PC-3 (cell line): ENCODE results near the gene MOK. TPM values are rescaled to one million over a fixed set of nuclear protein-coding genes. Genes with fewer than 3 reads are reported as not detected.

ENCODE experiments used
- ATAC-seq: fragments of 200-7000 bp; cut with Tn5 transposase; 2 replicates; pipeline ENCODE4 v1.9.1; 2020; ENCODE audit warnings: mild to moderate bottlenecking, moderate library complexity
- BruUV-seq: library from RNA; stranded (reverse); fragments of 400-500 nt; replicated peaks from 2 replicates; lab custom pipeline; 2021; lab: Mats Ljungman, UMichigan
- CTCF ChIA-PET: fragments of 300-600 bp; sonication (Branson Sonifier 250); formaldehyde crosslinking; loops from one replicate; lab custom pipeline; 2022; ENCODE audit warnings: antibody characterized with exemption; lab: Charles Lee
- POLR2A ChIA-PET: fragments of 300-600 bp; sonication (Branson Sonifier 250); formaldehyde crosslinking; loops from one replicate; lab custom pipeline; 2022; ENCODE audit warnings: antibody characterized with exemption; ENCODE audit not compliant: unreplicated experiment; lab: Charles Lee
- DNase-seq: peaks from one replicate; pipeline ENCODE4 v3.0.0-alpha.2; 2015
- H2AFZ ChIP-seq: fragments of 300-600 bp; sonication (generic); 2 replicates; pipeline ENCODE4 v1.6.0; 2016; ENCODE audit warnings: antibody characterized with exemption, low read length
- H3F3A ChIP-seq: fragments of 300-600 bp; sonication (generic); one replicate; pipeline ENCODE4 v1.6.0; 2017; ENCODE audit warnings: antibody characterized with exemption, low read length, control low read depth, mild to moderate bottlenecking; ENCODE audit not compliant: unreplicated experiment
- H3K27ac ChIP-seq: fragments of 300-600 bp; sonication (generic); 2 replicates; pipeline ENCODE4 v1.5.1; 2016; ENCODE audit warnings: mild to moderate bottlenecking, low read length
- H3K27me3 ChIP-seq: fragments of 300-600 bp; sonication (generic); 2 replicates; pipeline ENCODE4 v1.6.1; 2016; ENCODE audit warnings: low read length, mixed read lengths
- H3K36me3 ChIP-seq: fragments of 300-600 bp; sonication (generic); 2 replicates; pipeline ENCODE4 v1.6.1; 2016; ENCODE audit warnings: low read depth, mixed run types, low read length, mixed read lengths
- H3K4me1 ChIP-seq: fragments of 300-600 bp; sonication (generic); 2 replicates; pipeline ENCODE4 v1.5.1; 2016; ENCODE audit warnings: low read length; ENCODE audit not compliant: insufficient read depth
- H3K4me2 ChIP-seq: fragments of 300-600 bp; sonication (generic); 2 replicates; pipeline ENCODE4 v1.6.0; 2016; ENCODE audit warnings: low read length
- H3K4me3 ChIP-seq: fragments of 300-600 bp; sonication (generic); 2 replicates; pipeline ENCODE4 v1.5.1; 2016; ENCODE audit warnings: mild to moderate bottlenecking, low read length, mixed read lengths
- H3K79me2 ChIP-seq: fragments of 300-600 bp; sonication (generic); 2 replicates; pipeline ENCODE4 v1.6.1; 2017; ENCODE audit warnings: low read length, mixed read lengths
- H3K9ac ChIP-seq: fragments of 300-600 bp; sonication (generic); 2 replicates; pipeline ENCODE4 v1.6.0; 2016; ENCODE audit warnings: mild to moderate bottlenecking, low read length
- H3K9me2 ChIP-seq: fragments of 300-600 bp; sonication (generic); replicated peaks from 2 replicates; pipeline ENCODE4 v1.6.1; 2016; ENCODE audit warnings: mixed run types, low read length, mixed read lengths
- H3K9me3 ChIP-seq: fragments of 300-600 bp; sonication (generic); 2 replicates; pipeline ENCODE4 v1.6.1; 2016; ENCODE audit warnings: low read length, mixed read lengths
- H4K20me1 ChIP-seq: fragments of 300-600 bp; sonication (generic); 2 replicates; pipeline ENCODE4 v1.6.1; 2016; ENCODE audit warnings: low read length, mixed read lengths
- EZH2 ChIP-seq: fragments of 300-600 bp; sonication (generic); IDR thresholded peaks from one replicate; pipeline ENCODE4 v1.6.1; 2017; ENCODE audit warnings: antibody characterized with exemption, mild to moderate bottlenecking, low read length; ENCODE audit not compliant: unreplicated experiment
- EZH2phosphoT487 ChIP-seq: fragments of 300-600 bp; sonication (generic); IDR thresholded peaks from 2 replicates; pipeline ENCODE4 v1.6.1; 2018; ENCODE audit warnings: mild to moderate bottlenecking, antibody characterized with exemption, low read length, borderline replicate concordance
- intact Hi-C: fragments of 100-400 bp; cut with micrococcal nuclease; formaldehyde crosslinking; loops from 2 replicates; pipeline ENCODE4 v1.9.0; 2023
- total RNA-seq: library from RNA; depleted of rRNA; stranded (reverse); fragments of >200 nt; gene quantifications from 2 replicates; pipeline ENCODE4 v1.2.3, GENCODE V29; 2014
- TF ChIP-seq, protein P1 (sequence below): fragments of 300-600 bp; sonication (generic); conservative IDR thresholded peaks from 2 replicates; pipeline ENCODE4 v1.5.1; 2017; ENCODE audit warnings: antibody characterized with exemption, low read depth, mild to moderate bottlenecking, low read length

Gene MOK
- total RNA-seq, 1 experiment from 2014 or later, result 108 TPM

- DNase-seq (no peak), ATAC-seq (no peak)
- Histone ChIP-seq H3K4me1 (no peaks in the 10 kb centered on the region), H3K36me3 (peaks cover 15% of the 10 kb centered on the region; the same call in 1 of the 2 replicates), H3K79me2 (peaks cover 58% of the 10 kb centered on the region), H3K4me2 (no peak overlapping the region), H3K9me3 (no peaks in the 10 kb centered on the region), H3K27me3 (no peaks in the 10 kb centered on the region), H2AFZ (no peak overlapping the region), H3K9ac (no peak overlapping the region), H3K27ac (no peak overlapping the region), H3F3A (no peaks in the 10 kb centered on the region), H3K9me2 (no peaks in the 10 kb centered on the region), H4K20me1 (no peaks in the 10 kb centered on the region), H3K4me3 (no peak overlapping the region)
- TF ChIP-seq EZH2, result no peak
- TF ChIP-seq EZH2phosphoT487, result no peak
- intact Hi-C loops, result no loop called here
- ChIA-PET POLR2A (interaction anchor here (0.7 kb wide), 1 partner anchor 48 kb away, joined by 4 read pairs; no protein-coding TSS in a partner anchor), CTCF (no interaction called here)
- BruUV-seq, result no TSS peak
These were observed 108.7 kb downstream of the MOK start for GRCh38 chr14:102196039-102196901.

DNA sequence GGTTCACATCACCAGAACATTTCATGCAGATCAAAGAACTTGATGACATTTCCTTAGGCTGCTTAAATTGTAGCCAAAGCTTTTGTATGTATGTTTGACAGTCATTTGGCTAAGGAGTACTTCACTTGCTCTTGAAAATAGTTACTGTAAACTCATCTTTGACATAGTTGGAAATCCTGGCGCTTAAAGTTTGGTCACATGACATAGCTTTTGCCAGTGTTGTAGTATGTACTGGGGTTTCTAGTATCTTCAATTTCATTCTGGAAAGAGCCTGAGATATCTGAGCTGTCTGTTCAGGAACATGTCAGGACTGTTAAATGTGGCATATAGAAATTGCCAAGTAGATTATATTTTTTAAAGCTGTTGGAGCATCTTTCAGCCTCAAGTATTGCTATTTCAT is 109.5 kb downstream of the MOK start:
- ChIA-PET POLR2A (no interaction called here), CTCF (no interaction called here)
- intact Hi-C loops, result no loop called here
- DNase-seq, result no peak
- Histone ChIP-seq H2AFZ (no peak overlapping the region), H3K4me3 (no peak overlapping the region), H3K4me2 (no peak overlapping the region), H3K36me3 (peaks cover 15% of the 10 kb centered on the region; the same call in 1 of the 2 replicates), H3K4me1 (no peaks in the 10 kb centered on the region), H3K27ac (no peak overlapping the region), H3K9ac (no peak overlapping the region), H3K79me2 (peaks cover 59% of the 10 kb centered on the region), H3F3A (no peaks in the 10 kb centered on the region), H4K20me1 (no peaks in the 10 kb centered on the region), H3K27me3 (no peaks in the 10 kb centered on the region), H3K9me2 (no peaks in the 10 kb centered on the region), H3K9me3 (no peaks in the 10 kb centered on the region)
- no peak for ATAC-seq
- BruUV-seq, result no TSS peak
- TF ChIP-seq, protein P1, sequence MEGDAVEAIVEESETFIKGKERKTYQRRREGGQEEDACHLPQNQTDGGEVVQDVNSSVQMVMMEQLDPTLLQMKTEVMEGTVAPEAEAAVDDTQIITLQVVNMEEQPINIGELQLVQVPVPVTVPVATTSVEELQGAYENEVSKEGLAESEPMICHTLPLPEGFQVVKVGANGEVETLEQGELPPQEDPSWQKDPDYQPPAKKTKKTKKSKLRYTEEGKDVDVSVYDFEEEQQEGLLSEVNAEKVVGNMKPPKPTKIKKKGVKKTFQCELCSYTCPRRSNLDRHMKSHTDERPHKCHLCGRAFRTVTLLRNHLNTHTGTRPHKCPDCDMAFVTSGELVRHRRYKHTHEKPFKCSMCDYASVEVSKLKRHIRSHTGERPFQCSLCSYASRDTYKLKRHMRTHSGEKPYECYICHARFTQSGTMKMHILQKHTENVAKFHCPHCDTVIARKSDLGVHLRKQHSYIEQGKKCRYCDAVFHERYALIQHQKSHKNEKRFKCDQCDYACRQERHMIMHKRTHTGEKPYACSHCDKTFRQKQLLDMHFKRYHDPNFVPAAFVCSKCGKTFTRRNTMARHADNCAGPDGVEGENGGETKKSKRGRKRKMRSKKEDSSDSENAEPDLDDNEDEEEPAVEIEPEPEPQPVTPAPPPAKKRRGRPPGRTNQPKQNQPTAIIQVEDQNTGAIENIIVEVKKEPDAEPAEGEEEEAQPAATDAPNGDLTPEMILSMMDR, result no peak
- TF ChIP-seq EZH2phosphoT487, result no peak
- TF ChIP-seq EZH2, result no peak

DNA sequence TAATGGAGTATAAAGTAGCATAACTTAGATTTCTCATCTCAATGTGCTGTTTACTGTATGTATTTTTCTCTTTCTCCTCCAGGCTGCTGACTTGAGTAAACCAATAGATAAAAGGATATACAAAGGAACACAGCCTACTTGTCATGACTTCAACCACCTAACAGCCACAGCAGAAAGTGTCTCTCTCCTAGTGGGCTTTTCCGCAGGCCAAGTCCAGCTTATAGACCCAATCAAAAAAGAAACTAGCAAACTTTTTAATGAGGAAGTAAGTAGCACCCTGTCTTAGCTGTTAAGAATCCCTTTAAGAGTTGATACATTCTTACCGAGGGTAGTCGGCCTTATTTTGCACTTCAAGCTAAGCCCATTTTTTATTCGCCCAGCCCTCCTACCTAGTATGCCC is 110.1 kb downstream of the MOK start:
- ChIA-PET CTCF (no interaction called here), POLR2A (no interaction called here)
- BruUV-seq, result no TSS peak
- no peaks in the 10 kb centered on the region for H3F3A ChIP-seq
- H3K27ac ChIP-seq, result no peak overlapping the region
- H3K9ac ChIP-seq, result no peak overlapping the region
- peaks cover 59% of the 10 kb centered on the region for H3K79me2 ChIP-seq
- H3K36me3 ChIP-seq, result peaks cover 15% of the 10 kb centered on the region; the same call in 1 of the 2 replicates
- no peaks in the 10 kb centered on the region for H3K27me3 ChIP-seq
- H2AFZ ChIP-seq, result no peak overlapping the region
- H3K4me3 ChIP-seq, result no peak overlapping the region
- intact Hi-C loops, result no loop called here
- H3K4me1 ChIP-seq, result no peaks in the 10 kb centered on the region
- DNase-seq (no peak), ATAC-seq (no peak)
- H3K9me3 ChIP-seq, result no peaks in the 10 kb centered on the region
- H4K20me1 ChIP-seq, result no peaks in the 10 kb centered on the region
- no peak overlapping the region for H3K4me2 ChIP-seq
- no peak for TF ChIP-seq EZH2
- TF ChIP-seq, protein P1, result no peak
- no peak for TF ChIP-seq EZH2phosphoT487
- H3K9me2 ChIP-seq, result no peaks in the 10 kb centered on the region
